ENCODE measurements around the gene DSCAM.
"Not testable (repeated sequence)": the region's sequence is repeated elsewhere in the genome, so short reads cannot be mapped to it uniquely, and the experiment has no call there.

Gene DSCAM

DNA sequence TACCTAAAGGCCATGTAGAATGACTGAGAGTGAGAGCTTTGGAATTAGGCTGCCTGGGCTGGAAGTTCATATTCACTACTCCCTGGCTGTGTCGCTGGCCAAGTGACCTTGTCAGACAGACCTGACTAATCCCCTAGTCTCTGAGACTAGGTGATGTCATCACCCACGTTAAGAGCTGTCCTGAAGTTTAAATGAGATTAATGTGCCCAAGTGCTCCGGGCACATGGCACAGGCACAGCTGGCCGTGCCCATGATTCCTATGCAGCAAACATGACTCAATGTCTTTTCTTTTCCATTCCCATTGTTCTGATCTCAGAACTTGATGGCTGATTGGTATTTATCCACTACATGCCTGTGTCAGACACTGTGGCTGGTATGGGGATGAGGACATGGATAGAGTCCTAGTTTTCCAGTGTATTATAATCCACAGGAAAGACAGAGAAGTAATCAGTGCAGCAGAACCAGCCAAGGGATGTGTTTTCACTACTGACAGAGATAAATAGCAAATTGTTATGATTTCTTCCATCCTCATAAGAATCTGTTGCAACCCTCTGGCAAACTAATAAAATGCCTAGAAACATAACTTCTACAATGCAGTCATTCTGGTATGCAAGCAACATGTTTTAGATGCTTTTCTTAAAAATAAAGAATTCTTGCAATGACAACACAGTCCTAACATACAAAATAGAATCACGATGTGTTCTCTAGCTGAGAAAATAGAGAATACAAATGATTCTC is 798.8 kb downstream of the DSCAM start:
- no peak for DNase-seq (ENCODE audit: low read depth, low spot score)
- peak overlapping the region; percentile 77 for H3K27ac ChIP-seq

DNA sequence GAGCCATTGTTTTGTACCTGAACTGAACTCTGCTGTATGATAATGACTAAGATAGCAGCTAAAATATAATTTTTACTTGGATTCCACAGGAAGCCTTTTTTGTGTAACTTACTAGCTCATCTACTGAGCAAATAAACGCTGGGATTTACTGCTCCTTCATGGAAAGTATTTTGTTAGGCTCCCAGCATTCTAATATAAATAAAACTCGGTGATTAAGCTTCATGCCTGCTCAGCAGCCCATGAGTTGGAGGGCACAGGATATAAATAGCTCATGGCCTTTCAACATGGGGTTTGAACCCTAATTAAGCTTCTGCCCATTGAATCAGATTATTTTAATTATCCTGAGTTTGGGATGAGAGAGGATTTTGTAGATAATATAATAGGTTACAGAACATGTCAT is 799.7 kb downstream of the DSCAM start:
- no peak for DNase-seq (ENCODE audit: low read depth, low spot score)
- H3K27ac ChIP-seq: peak overlapping the region; percentile 77

DNA sequence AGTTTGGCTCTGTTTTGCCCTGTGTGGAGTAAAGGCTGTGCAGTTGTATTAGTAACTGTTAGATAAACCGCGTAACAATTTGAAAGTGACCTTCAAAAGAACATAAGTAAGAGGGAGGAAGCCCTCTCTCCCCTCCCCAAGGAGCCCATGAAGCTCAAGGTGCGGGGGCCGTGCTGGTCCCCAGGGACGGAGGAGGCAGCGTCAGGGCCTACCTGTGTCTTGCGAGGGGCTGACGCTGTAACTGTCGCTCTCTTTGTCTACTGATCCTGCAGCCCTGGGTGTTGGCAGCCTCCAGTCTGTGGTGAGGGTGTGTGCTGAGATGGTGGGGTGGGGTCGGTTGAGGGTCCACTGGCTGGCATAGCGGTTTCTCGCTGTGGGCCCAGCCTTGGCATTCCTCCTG is 803.1 kb downstream of the DSCAM start:
- DNase-seq (ENCODE audit: low read depth, low spot score): no peak
- no peak overlapping the region for H3K27ac ChIP-seq

DNA sequence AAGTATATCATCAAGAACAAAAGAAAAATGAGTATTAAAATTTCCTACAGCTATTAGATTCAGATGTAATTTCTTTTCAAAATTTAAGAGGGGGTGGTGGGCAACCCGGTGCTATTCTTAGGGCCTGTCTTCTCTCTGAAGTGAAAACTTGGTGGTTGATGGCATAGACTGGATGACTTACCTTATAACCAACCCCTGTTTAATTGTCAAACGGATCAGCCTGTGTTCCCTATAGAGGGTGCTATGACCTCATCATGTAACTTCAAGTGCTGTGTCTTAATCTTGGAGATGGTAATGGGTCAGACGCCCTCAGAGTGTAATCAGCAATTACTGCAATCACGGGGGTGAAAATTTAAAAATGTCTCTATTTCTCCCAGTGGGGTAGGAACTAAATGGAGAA is 803.5 kb downstream of the DSCAM start:
- no peak for DNase-seq (ENCODE audit: low read depth, low spot score)
- no peak overlapping the region for H3K27ac ChIP-seq

DNA sequence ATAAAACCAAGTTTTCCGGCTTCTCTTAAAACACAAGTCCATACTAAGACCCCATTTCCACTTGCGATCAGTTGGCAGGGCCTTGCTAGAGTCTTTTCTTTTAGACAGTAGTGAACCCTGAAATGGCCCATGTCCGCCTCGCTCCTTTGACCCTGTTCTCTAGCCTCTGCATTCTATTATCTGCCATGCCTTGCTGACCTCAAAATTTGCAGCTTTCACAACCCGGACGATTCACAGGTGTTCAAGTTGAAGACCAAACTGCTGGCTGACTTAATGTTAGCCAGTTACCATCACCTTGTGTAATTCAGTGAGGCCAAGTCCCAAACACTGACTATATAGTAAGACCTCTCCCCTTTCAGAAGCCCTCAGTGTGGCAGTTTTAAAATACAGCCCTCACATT is 805.5 kb downstream of the DSCAM start:
- DNase-seq (ENCODE audit: low read depth, low spot score): no peak
- H3K27ac ChIP-seq: no peak overlapping the region

DNA sequence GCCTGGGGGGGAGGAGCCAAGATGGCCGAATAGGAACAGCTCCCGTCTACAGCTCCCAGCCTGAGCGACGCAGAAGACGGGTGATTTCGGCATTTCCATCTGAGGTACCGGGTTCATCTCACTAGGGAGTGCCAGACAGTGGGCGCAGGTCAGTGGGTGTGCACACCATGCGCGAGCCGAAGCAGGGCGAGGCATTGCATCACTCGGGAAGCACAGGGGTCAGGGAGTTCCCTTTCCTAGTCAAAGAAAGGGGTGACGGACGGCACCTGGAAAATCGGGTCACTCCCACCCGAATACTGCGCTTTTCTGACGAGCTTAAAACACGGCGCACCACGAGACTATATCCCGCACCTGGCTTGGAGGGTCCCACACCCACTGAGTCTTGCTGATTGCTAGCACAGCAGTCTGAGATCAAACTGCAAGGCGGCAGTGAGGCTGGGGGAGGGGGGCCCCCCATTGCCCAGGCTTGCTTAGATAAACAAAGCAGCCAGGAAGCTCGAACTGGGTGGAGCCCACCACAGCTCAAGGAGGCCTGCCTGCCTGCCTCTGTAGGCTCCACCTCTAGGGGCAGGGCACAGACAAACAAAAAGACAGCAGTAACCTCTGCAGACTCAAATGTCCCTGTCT is 813.7 kb downstream of the DSCAM start:
- H3K27ac ChIP-seq; DNase-seq (ENCODE audit: low read depth, low spot score): not testable (repeated sequence)

DNA sequence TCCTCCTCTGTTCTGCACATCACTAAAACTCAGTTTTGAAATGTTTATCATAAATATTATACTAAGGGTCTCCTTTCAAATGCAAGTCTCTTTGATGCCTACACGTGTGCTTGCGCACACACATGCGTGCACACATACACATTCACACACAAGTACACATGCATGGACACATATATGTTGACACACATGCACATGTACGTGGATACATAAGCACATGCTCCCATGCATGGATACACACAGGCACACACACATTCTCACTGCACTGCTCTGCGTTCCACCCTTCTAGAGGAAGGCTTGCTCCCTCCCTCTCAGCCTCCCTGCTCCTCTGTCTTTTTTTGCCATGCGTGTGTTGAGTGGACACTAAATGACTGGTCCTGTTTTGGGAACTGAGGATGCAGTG is 817.1 kb downstream of the DSCAM start:
- H3K27ac ChIP-seq: no peak overlapping the region
- DNase-seq (ENCODE audit: low read depth, low spot score): no peak

DNA sequence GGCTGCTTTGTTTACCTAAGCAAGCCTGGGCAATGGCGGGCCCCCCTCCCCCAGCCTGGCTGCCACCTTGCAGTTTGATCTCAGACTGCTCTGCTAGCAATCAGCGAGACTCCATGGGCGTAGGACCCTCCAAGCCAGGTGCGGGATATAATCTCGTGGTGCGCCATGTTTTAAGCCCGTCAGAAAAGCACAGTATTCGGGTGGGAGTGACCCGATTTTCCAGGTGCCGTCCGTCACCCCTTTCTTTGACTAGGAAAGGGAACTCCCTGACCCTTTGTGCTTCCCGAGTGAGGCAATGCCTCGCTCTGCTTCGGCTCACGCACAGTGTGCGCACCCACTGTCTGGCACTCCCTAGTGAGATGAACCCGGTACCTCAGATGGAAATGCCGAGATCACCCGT is 818.6 kb downstream of the DSCAM start:
- not testable (repeated sequence) for DNase-seq (ENCODE audit: low read depth, low spot score); H3K27ac ChIP-seq

DNA sequence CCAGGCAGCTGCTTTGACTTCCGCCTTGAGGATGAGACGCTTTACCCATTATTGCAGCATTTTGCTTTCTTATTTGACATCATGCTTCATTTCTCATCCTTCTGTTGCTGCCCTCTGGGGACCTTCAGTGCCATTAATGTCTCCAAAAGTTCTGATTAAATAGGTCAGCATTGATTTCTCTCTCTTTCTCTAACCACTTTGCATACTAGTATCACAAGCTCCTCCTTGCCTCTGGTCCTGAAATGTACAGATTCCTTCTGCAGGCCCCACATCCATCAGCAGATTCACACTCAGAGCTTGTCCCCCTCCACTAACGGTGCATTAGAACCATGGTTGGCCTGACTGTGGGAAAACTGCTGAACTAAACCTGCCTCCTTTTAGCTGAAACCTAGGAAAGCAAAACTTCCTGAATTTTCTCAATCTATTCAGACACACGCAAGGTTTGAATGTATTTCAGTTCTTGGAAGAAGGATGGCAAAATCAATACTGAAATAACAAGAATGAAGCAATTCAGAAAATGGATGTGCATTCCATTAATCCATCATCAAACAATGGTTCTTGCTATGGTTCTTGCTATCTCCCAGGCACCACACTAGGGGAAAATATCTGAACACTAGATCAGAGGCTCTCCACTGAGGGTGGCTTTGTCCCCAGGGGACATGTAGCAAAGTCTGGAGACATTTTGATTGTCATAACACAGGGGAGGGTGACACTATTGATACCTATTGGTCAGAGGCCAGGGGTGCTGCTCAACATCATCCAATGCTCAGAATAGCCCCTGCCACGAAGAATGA is 825.2 kb downstream of the DSCAM start:
- H3K27ac ChIP-seq: no peak overlapping the region
- DNase-seq (ENCODE audit: low read depth, low spot score): no peak

DNA sequence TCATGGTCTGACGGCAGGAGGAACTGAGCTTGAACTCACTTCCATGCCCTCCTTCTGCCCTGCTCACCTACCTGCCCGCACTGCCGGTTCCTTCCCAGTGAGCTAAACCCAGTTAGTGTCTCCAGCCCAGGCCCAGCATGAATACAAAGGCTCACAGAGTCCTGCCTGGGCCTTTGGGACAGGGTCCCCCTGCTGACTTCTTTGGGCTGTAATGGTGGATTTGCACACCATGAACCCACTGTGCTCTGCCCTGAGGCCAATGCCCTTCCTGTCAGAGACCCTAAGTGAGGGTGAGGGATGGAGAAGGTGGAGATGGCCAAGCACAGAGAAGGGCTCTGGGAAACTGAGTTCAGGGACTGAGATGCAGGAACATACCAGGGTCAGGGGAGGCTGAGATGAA is 826.3 kb downstream of the DSCAM start:
- H3K27ac ChIP-seq: no peak overlapping the region
- no peak for DNase-seq (ENCODE audit: low read depth, low spot score)

DNA sequence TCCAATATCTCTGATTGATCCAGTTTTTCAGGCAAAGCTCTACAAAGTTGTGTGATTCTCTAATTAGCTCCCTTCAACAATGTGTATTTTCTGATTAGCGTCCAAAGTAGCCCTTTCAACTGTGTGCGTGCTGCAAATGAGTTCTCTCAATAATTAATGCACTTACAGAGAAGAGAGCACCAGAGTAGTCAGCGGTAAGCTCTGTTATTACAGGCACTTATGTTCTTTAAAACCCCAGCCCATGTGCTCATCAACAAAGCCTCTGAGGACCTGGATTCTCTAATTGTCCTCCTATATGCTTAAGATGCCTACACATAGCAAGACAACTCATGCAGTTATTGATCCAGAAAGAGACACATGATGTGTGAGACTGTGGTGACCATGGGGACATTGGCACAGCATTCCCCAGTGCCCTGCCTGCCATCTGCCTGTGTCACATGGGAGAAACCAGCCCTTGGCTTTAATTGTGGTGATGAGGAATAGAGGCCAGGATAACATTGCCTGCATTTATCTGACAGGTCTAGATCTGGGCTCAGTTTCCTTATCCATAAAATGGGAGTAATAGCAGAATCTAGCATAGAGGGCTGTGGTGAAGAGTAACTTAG is 828.0 kb downstream of the DSCAM start:
- no peak for DNase-seq (ENCODE audit: low read depth, low spot score)
- no peak overlapping the region for H3K27ac ChIP-seq

DNA sequence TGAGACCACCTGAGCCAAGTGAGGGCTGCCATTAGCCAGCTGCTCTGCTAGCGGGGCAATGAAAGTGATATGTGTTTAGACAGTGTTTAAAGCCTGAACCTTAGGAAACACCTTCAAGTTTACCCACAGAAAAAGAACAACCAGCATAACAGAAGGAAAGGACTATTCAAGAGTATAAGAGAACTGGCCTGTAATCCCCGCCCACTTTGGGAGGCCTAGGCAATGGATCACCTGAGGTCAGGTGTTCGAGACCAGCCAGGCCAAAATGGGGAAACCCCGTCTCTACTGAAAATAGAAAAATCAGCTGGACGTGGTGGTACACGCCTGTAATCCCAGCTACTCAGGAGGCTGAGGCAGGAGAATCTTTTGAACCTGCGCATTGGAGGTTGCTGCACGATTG is 830.3 kb downstream of the DSCAM start:
- no peak overlapping the region for H3K27ac ChIP-seq
- DNase-seq (ENCODE audit: low read depth, low spot score): no peak

DNA sequence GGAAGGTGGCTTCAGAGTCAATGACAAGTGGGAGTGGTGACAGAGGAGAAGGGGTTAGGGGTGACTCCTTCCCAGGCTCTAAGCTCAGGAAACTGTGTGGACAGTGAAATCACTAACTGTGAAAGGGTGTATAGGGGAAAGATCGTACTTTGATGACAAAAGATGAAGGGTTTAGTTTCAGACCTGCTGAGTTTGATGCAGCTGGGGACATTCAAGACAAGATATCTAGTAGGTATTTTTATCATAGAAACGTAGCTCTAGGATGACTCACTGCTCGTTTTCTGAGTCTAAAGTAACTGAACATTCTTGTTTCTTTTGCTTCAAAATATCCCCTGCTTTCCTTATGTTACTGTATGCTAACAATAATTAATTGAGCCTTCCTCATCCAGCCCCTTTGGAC is 830.7 kb downstream of the DSCAM start:
- no peak overlapping the region for H3K27ac ChIP-seq
- DNase-seq (ENCODE audit: low read depth, low spot score): no peak

DNA sequence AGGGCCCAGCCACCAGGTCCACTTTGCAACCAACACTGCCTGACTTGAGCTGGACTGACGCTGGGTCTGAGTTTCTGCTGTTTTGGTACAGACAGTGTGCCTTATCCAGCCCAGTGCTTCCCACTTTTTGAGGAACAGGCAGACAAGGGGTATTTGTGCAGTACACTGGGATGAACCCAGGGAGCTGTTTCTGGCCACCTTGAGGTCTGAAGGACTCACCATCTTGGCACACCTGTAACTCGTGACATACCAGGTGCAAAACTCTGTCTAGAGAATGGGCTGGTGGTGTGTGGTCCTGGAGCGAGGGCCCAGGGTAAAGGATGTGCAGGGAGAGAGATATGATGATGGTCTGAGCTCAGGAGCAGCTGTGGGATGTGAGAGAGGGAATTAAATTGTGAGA is 831.1 kb downstream of the DSCAM start:
- DNase-seq (ENCODE audit: low read depth, low spot score): no peak
- H3K27ac ChIP-seq: no peak overlapping the region

DNA sequence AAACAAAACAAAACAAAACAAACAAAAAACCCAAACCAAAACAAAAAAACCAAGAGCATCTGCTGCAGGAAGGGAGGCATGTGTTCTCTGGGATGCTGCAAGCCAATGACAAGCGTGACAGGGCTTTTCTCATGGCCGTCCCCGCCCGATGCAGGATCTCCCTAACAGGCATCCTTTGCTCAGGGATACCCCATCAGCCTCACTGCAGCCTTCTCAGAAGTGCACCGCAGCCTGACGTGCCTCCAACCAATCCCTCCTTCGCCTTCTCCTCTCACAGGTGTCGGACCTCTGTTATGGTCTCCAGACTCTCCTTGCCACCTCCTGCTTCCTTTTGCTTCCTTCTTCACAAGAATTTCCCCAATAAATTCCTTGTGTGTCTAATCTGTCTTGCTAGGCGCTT is 832.6 kb downstream of the DSCAM start:
- H3K27ac ChIP-seq: no peak overlapping the region
- DNase-seq (ENCODE audit: low read depth, low spot score): no peak

DNA sequence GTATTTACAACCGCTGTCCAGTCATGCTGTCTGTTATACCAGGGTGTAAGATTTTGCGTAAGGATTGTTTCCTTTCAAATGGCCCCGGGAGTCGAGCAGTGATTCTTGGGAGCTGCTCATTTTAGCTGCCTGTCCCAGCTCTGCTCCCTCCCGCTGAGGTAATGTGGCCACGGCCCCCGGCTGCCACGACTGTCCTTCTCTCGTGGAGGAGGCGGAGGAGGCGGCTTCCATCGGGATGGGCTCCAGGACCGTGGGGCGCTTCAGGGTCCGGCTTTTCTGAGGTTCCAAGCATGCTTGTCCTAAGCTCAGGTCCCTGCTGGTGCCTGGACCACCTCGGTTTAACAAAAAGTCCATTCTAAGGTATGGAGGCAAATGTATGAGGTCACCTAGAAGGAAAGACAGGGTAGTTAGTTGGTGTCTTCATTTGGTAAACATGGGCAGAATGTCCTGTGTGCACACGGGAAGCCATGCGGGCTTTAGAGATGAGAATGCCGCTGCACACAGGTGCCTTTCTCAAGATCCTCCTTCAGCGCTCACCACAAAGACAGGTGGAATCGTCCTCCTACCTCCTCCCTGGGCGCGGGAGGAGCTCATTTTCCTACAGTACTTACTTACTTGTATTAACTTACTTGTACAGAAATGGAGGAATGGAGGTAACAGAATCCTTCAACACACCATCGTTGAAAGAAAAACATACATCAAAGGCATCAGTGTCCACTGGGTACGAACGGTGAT is 833.8 kb downstream of the DSCAM start:
- H3K27ac ChIP-seq: no peak overlapping the region
- no peak for DNase-seq (ENCODE audit: low read depth, low spot score)

DNA sequence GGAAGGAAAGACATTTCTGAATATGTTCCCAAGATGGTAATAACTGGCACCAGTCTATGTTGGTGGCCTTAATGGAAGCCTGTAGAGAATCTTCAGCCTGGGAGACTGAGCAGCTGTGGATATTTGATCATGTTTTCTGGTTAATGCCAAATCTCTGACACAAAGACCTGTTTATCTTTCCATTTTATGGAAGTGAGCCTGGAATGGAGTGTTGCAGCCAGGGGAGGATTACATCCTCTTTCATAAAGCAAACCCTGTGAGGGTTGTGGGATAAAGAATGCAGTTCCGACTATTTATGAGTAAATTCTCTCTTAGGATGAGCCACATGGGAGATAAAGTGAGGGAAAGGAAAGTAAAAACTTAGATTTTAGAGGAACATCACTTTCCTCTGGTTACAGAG is 835.6 kb downstream of the DSCAM start:
- H3K27ac ChIP-seq: no peak overlapping the region
- DNase-seq (ENCODE audit: low read depth, low spot score): no peak

DNA sequence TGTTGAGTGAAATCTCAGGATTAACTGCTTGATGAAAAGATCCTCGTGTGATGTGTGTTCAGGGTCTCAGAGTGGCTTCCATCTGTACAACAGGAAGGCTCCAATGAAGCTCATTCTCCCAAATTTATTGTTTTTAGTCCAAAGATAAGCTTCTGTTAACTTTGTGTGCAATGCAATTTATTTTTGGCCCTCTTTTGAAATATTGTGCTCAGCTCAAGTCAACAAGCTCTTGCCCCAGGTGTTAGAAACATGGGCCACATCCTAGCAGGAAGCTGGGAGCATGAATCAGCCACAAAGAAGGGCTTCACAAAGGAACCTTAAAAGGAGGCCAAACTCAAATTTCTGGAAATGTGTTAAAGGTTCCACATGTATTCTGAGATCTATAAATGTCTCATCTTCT is 844.0 kb downstream of the DSCAM start:
- no peak overlapping the region for H3K27ac ChIP-seq
- no peak for DNase-seq (ENCODE audit: low read depth, low spot score)

DNA sequence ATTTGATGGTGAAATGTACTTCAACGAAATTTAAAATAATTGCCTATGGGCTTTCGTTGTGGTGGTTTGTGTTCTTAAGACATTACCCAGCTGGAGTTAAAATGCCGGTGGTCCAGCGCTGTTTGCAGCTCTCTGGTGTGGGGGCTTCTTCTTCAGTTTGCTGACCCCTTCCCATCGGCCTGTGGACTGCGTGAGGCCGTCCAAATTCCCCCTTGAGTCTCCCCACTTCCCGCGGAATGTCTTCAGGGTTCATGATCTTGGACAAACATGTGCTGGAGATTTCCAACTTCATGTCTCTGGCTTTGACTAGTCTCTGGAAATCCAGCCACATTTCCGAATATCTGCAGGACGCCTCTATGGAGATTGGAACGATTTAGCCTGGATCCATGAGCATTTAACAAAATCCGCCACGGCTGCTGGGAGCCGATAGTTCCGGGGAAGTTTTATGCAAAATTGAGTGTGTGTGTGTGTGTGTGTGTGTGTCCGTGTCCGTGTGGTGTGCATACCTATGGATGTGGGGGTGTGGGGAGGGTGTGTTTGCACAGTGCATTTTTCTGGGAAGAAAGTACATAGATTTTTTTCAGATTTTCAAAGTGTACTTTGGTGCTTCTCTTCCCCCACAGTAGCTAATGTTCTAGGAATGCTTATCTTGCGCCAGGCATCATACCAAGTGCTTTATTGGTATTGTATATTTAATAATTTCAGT is 862.5 kb downstream of the DSCAM start:
- no peak for DNase-seq (ENCODE audit: low read depth, low spot score)
- no peak overlapping the region for H3K27ac ChIP-seq
